Measurements from ENCODE around the gene RHBDD1. TPM values are rescaled to one million over a fixed set of nuclear protein-coding genes. Genes with fewer than 3 reads are reported as not detected.

The RHBDD1 gene
- total RNA-seq, 2 donors from 2014 or later, result 35.2 to 46.2 TPM

- no peaks in the 10 kb centered on the region for H3K27me3 Mint-ChIP-seq (ENCODE audit: insufficient read depth)
- Histone ChIP-seq H3K9ac (ENCODE audit: extremely low read depth, low read length, poor library complexity, severe bottlenecking) (no peak overlapping the region), H3K27ac (ENCODE audit: low read depth, low read length) (no peak overlapping the region), H3K36me3 (ENCODE audit: control insufficient read depth, insufficient read depth, low read length) (no peaks in the 10 kb centered on the region), H3K27me3 (ENCODE audit: control insufficient read depth, insufficient read depth, low read length, poor library complexity, severe bottlenecking) (no peaks in the 10 kb centered on the region), H3K9me3 (ENCODE audit: control insufficient read depth, low read length) (no peaks in the 10 kb centered on the region), H3K4me1 (ENCODE audit: control insufficient read depth, insufficient read depth, low read length) (no peaks in the 10 kb centered on the region), H3K4me3 (ENCODE audit: low read length) (no peak overlapping the region)
- no peaks in the 10 kb centered on the region for H3K9me3 Mint-ChIP-seq
- 79 to 83% methylated on average over 6 of the region's 6 CpGs for WGBS, 2 experiments (ENCODE audit: insufficient coverage in 1 of 2, insufficient read length in 1 of 2)
- no peak for DNase-seq
- H3K4me1 Mint-ChIP-seq, result peaks cover 2% of the 10 kb centered on the region
- no peak overlapping the region for H3K27ac Mint-ChIP-seq
- peaks cover 3% of the 10 kb centered on the region for H3K36me3 Mint-ChIP-seq (ENCODE audit: low read depth)
- H3K4me3 Mint-ChIP-seq, result no peak overlapping the region
- TF ChIP-seq CTCF (conservative IDR thresholded peaks at IDR 0.05), result no peak
These were observed 69.9 kb downstream of the RHBDD1 start for GRCh38 chr2:226905718-226906117.

- no peaks in the 10 kb centered on the region for H3K9me3 Mint-ChIP-seq
- Histone ChIP-seq H3K9me3 (ENCODE audit: control insufficient read depth, low read length) (no peaks in the 10 kb centered on the region), H3K27me3 (ENCODE audit: control insufficient read depth, insufficient read depth, low read length, poor library complexity, severe bottlenecking) (no peaks in the 10 kb centered on the region), H3K27ac (ENCODE audit: low read depth, low read length) (no peak overlapping the region), H3K4me3 (ENCODE audit: low read length) (no peak overlapping the region), H3K36me3 (ENCODE audit: control insufficient read depth, insufficient read depth, low read length) (no peaks in the 10 kb centered on the region), H3K4me1 (ENCODE audit: control insufficient read depth, insufficient read depth, low read length) (no peaks in the 10 kb centered on the region), H3K9ac (ENCODE audit: extremely low read depth, low read length, poor library complexity, severe bottlenecking) (no peak overlapping the region)
- peaks cover 3% of the 10 kb centered on the region for H3K36me3 Mint-ChIP-seq (ENCODE audit: low read depth)
- H3K4me3 Mint-ChIP-seq, result no peak overlapping the region
- H3K27ac Mint-ChIP-seq, result no peak overlapping the region
- H3K27me3 Mint-ChIP-seq (ENCODE audit: insufficient read depth), result no peaks in the 10 kb centered on the region
- no peak for TF ChIP-seq CTCF (conservative IDR thresholded peaks at IDR 0.05)
- WGBS, 2 experiments (ENCODE audit: insufficient coverage in 1 of 2, insufficient read length in 1 of 2), result 91 to 92% methylated on average over 3 to 4 of the region's 4 CpGs
- no peak for DNase-seq
- H3K4me1 Mint-ChIP-seq, result peaks cover 2% of the 10 kb centered on the region
These were observed 70.4 kb downstream of the RHBDD1 start for GRCh38 chr2:226906163-226906693.

GRCh38 chr2:226909126-226909525, 73.3 kb downstream of the RHBDD1 start:
- TF ChIP-seq CTCF (conservative IDR thresholded peaks at IDR 0.05), result no peak
- H3K27ac Mint-ChIP-seq, result no peak overlapping the region

More at GRCh38 chr2:226909126-226909525, 73.3 kb downstream of the RHBDD1 start:
- H3K4me1 ChIP-seq (ENCODE audit: control insufficient read depth, insufficient read depth, low read length), result no peaks in the 10 kb centered on the region
- Mint-ChIP-seq H3K36me3 (ENCODE audit: low read depth) (peaks cover 7% of the 10 kb centered on the region), H3K27me3 (ENCODE audit: insufficient read depth) (no peaks in the 10 kb centered on the region), H3K4me3 (no peak overlapping the region), H3K9me3 (no peaks in the 10 kb centered on the region), H3K4me1 (peaks cover 2% of the 10 kb centered on the region)
- no peak overlapping the region for H3K9ac ChIP-seq (ENCODE audit: extremely low read depth, low read length, poor library complexity, severe bottlenecking)
- no peak overlapping the region for H3K4me3 ChIP-seq (ENCODE audit: low read length)
- H3K36me3 ChIP-seq (ENCODE audit: control insufficient read depth, insufficient read depth, low read length), result no peaks in the 10 kb centered on the region
- no peak overlapping the region for H3K27ac ChIP-seq (ENCODE audit: low read depth, low read length)
- no peaks in the 10 kb centered on the region for H3K9me3 ChIP-seq (ENCODE audit: control insufficient read depth, low read length)
- WGBS, 2 experiments (ENCODE audit: insufficient coverage in 1 of 2, insufficient read length in 1 of 2), result 98 to 100% methylated on average over 2 to 3 of the region's 3 CpGs
- H3K27me3 ChIP-seq (ENCODE audit: control insufficient read depth, insufficient read depth, low read length, poor library complexity, severe bottlenecking), result no peaks in the 10 kb centered on the region
- no peak for DNase-seq

All from endodermal cell (in vitro differentiated cells).